Common myeloid progenitor, CD34-positive (primary cell): Measurements from ENCODE around the gene ELP5.

Experiments used
- CTCF ChIA-PET: fragments of 350-600 bp; sonication (Branson Sonifier 250); formaldehyde crosslinking; loops from one replicate; lab custom pipeline; 2021; ENCODE audit warnings: antibody characterized with exemption; lab: Charles Lee
- POLR2A ChIA-PET: fragments of 350-600 bp; sonication (Branson Sonifier 250); formaldehyde crosslinking; loops from one replicate; lab custom pipeline; 2021; ENCODE audit warnings: antibody characterized with exemption; lab: Charles Lee
- DNase-seq, 3 donors: peaks; one replicate each; pipeline versions ENCODE4 v3.0.0 to v3.0.0-alpha.2; 2013
- H3K27ac ChIP-seq, 2 experiments: 1 replicate in 1 of 2; 2 replicates in 1 of 2; pipeline ENCODE4 v1.7.0; 2013; ENCODE audit warnings: inconsistent platforms in 2 of 2, low read length in 2 of 2, mild to moderate bottlenecking in 2 of 2, low read depth in 1 of 2, moderate library complexity in 1 of 2; ENCODE audit not compliant: severe bottlenecking in 2 of 2, insufficient read depth in 1 of 2, poor library complexity in 1 of 2
- H3K27me3 ChIP-seq, 5 experiments: replicated peaks in 2 of 5; 1 replicate in 3 of 5; 2 replicates in 2 of 5; pipeline versions ENCODE4 v1.6.1 to v1.7.0; 2013; ENCODE audit warnings: low read length in 4 of 5, mild to moderate bottlenecking in 2 of 5, moderate library complexity in 2 of 5, inconsistent platforms in 1 of 5; ENCODE audit not compliant: insufficient read depth in 5 of 5, control insufficient read depth in 4 of 5
- H3K36me3 ChIP-seq, 4 experiments: 1 replicate in 2 of 4; 2 replicates in 2 of 4; pipeline versions ENCODE4 v1.6.1 to v1.7.0; 2013; ENCODE audit warnings: low read length in 3 of 4, control low read depth in 1 of 4, mild to moderate bottlenecking in 1 of 4; ENCODE audit not compliant: control insufficient read depth in 4 of 4, insufficient read depth in 4 of 4
- H3K4me1 ChIP-seq, 4 experiments: 1 replicate in 3 of 4; 2 replicates in 1 of 4; pipeline versions ENCODE4 v1.6.1 to v1.7.1; 2013; ENCODE audit warnings: low read length in 3 of 4, mild to moderate bottlenecking in 3 of 4, control low read depth in 1 of 4, inconsistent platforms in 1 of 4, moderate library complexity in 1 of 4; ENCODE audit not compliant: control insufficient read depth in 4 of 4, insufficient read depth in 4 of 4; ENCODE audit errors: control extremely low read depth in 1 of 4
- H3K4me3 ChIP-seq, 7 experiments: 1 replicate in 4 of 7; 2 replicates in 3 of 7; pipeline versions ENCODE4 v1.5.1 to v1.7.0; 2013; ENCODE audit warnings: mild to moderate bottlenecking in 7 of 7, low read length in 6 of 7, moderate library complexity in 6 of 7, inconsistent platforms in 2 of 7, low read depth in 2 of 7, control low read depth in 1 of 7; ENCODE audit not compliant: insufficient read depth in 4 of 7, control insufficient read depth in 1 of 7; ENCODE audit errors: extremely low read depth in 1 of 7
- H3K9me3 ChIP-seq, 5 experiments: 1 replicate in 4 of 5; 2 replicates in 1 of 5; pipeline versions ENCODE4 v1.6.1 to v1.7.1; 2013; ENCODE audit warnings: low read length in 4 of 5, mild to moderate bottlenecking in 2 of 5, inconsistent platforms in 1 of 5, low read depth in 1 of 5, moderate library complexity in 1 of 5; ENCODE audit not compliant: control insufficient read depth in 4 of 5, insufficient read depth in 2 of 5; ENCODE audit errors: control extremely low read depth in 1 of 5
- WGBS: methylation state at CpG from one replicate; pipeline ENCODE4 v1.1.5; 2013; ENCODE audit not compliant: insufficient coverage; 5-methylcytosine and 5-hydroxymethylcytosine counted together

The ELP5 gene

DNA sequence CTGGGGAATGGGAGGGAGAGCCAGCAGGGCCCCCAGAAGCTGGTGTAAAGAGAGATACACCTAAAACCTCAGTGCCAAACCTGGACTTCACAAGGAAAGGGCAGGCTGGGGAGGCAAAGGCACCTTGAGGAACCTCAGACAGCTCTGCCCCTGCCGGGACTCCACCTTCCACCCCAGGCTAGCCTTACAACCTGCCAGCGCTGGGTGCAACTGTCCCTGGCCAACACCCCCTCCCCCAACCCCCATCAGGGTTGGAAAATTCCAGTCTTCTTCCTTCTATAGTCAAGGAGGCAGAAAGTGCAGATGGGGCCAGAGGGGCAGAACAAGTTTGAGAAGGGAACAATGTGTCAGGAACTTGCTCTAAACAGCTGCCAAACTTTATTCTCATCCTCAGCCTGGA is 40.2 kb downstream of the ELP5 start:
- whole genome bisulfite sequencing = 83% methylated on average over 1 of the region's 2 CpGs
- H3K27me3 ChIP-seq = peaks cover 0 to 43% (median 14%) of the 10 kb centered on the region in 5 experiments
- no peaks in the 10 kb centered on the region for H3K36me3 ChIP-seq
- H3K4me3 ChIP-seq = no peak overlapping the region
- DNase-seq = no peak
- CTCF ChIA-PET = interaction anchor here (3.1 to 4.6 kb wide), 2 partner anchors 9 to 72 kb away, joined by 7 to 45 read pairs; partner anchors contain the start of genes ACADVL, DLG4 and SLC2A4
- H3K4me1 ChIP-seq = peaks cover 0 to 27% (median 25%) of the 10 kb centered on the region in 4 experiments
- no peaks in the 10 kb centered on the region for H3K9me3 ChIP-seq
- POLR2A ChIA-PET = no interaction called here
- H3K27ac ChIP-seq = no peak overlapping the region

DNA sequence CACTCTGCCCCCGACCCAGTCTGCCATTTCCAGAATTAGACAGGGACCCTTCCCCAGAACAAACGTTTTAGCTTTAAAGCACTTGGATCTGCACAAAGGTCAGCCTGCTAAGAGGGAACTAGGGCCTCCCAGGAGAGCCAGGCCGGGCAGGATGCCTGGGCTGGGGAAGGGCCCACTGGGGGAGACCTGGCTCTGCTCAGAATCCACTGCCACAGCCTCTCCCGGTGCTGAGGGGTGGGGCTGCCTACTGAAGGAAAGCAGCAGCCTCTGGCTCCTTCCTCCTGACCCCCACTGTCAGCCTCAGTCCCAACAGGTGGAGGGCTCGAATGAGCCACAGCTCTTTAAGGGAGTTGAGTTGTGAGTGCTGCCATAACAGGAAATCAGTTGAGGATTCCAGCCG is 40.7 kb downstream of the ELP5 start:
- ChIA-PET CTCF (interaction anchor here (3.1 to 4.6 kb wide), 2 partner anchors 10 to 73 kb away, joined by 7 to 45 read pairs; partner anchors contain the start of genes ACADVL, DLG4 and SLC2A4), POLR2A (no interaction called here)
- Histone ChIP-seq H3K27ac (no peak overlapping the region), H3K36me3 (no peaks in the 10 kb centered on the region), H3K9me3 (no peaks in the 10 kb centered on the region), H3K4me1 (peaks cover 0 to 26% (median 24%) of the 10 kb centered on the region in 4 experiments), H3K4me3 (no peak overlapping the region), H3K27me3 (peaks cover 0 to 43% (median 14%) of the 10 kb centered on the region in 5 experiments)
- DNase-seq = no peak
- WGBS = 44% methylated on average over 5 of the region's 6 CpGs

DNA sequence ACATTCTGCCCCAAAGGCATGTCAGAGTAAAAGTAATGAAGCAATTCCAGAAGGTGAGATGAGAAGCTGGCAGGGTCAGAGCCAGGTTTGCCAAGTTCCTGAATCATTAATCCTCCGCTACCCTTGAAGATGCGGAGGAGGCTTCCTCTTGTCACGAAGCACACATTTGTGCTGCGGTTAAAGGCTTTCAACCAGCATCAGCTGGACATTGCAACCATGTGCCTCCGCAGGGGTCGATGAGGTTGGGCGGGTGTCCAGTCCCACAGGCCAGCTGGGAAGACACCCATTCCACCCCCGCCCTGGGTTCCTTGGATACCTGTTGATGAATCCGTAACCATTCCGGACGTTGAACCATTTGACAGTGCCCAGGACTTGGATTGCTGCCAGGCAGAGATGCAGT is 41.1 kb downstream of the ELP5 start:
- Histone ChIP-seq H3K4me3 (no peak overlapping the region), H3K4me1 (peaks cover 0 to 26% (median 24%) of the 10 kb centered on the region in 4 experiments), H3K36me3 (no peaks in the 10 kb centered on the region), H3K27me3 (peaks cover 0 to 43% (median 14%) of the 10 kb centered on the region in 5 experiments), H3K9me3 (no peaks in the 10 kb centered on the region), H3K27ac (no peak overlapping the region)
- CTCF ChIA-PET = interaction anchor here (3.1 to 4.6 kb wide), 2 partner anchors 10 to 73 kb away, joined by 7 to 45 read pairs; partner anchors contain the start of genes ACADVL, DLG4 and SLC2A4
- POLR2A ChIA-PET = no interaction called here
- no peak for DNase-seq
- 100% methylated on average over 9 of the region's 11 CpGs for WGBS

DNA sequence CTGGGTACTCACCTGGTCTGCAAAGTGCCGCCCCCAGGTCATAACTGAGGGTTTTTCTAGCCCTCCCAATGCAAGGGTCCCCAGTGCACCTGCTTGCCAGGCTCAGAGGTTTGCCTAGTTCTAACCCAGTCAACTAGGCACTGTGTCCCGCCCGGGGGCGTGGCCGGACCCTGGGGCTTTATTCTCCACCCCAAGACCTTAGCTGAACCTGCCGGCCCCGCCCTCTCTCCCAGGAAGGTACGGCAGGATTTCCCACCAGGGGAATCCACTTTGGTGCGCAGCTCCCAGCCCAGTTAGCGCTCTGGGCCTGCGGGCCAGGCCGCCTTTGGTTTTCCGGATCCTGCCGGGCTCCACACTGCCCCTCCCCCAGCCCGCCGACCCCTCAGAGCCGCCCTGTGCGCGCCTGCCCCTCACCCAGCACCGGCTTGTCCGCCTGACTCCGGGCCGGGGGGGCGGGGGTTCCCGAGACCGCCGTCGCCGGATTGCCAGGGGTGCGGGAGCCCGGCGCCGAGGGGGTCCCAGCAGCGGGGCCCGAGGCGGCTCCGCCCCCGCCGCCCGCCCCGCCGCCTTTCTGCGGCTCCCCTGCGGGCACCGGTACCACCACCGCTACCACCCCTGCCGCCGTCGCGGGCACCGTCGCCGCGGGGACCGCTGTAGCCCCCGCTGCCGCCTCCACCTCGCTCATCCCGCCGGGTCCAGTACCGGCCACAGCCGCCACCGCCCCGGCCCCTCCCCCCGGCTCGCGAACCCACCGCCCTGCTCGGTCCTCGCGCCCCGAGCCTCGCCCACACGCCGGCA is 42.0 kb downstream of the ELP5 start:
- H3K27ac ChIP-seq = no peak overlapping the region
- WGBS = 6% methylated on average over 47 of the region's 75 CpGs
- H3K9me3 ChIP-seq = no peaks in the 10 kb centered on the region
- ChIA-PET CTCF (interaction anchor here (3.1 to 4.6 kb wide), 2 partner anchors 11 to 74 kb away, joined by 7 to 45 read pairs; partner anchors contain the start of genes ACADVL, DLG4 and SLC2A4), POLR2A (no interaction called here)
- peak overlapping the region in 5 of 7 experiments; percentile 23 to 64 (median 40) for H3K4me3 ChIP-seq
- peaks cover 0 to 26% (median 24%) of the 10 kb centered on the region in 4 experiments for H3K4me1 ChIP-seq
- H3K36me3 ChIP-seq = no peaks in the 10 kb centered on the region
- peaks cover 0 to 43% (median 14%) of the 10 kb centered on the region in 5 experiments for H3K27me3 ChIP-seq
- DNase-seq = no peak

DNA sequence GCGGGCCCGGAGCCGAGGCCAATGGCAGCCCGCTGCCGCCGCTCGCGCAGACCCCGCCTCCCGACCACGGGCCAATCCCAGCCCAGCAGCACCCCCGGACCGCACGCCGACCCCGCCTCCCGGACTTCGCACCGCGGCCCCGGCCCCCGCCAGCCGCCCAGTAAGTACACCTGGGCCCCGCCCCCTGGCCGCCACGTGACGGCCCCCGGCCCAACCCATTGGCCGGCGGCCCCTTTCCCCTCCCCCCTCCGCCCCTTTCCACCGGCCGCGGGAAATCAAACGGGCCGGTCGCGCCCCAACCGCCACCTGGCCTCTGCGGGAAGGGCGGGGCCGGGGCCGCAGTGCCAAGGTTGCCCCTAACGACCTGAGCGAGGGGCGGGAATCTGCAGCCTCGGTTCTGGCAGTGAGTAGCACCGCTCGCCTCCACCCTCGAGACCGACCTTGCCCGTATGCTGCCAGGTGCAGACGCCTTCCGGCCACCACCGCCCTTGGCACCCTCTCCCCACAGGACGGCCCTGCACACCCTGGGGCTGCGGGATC is 42.7 kb downstream of the ELP5 start, which contains the start of gene YBX2:
YBX2 (minus strand) TSS at position 26 of the 540 bp plus-strand sequence. CDS start 139 bp downstream, outside the sequence.
- no peaks in the 10 kb centered on the region for H3K9me3 ChIP-seq
- DNase-seq = peak; percentile 69 to 83 (median 73)
- H3K4me3 ChIP-seq = peak within 1 kb of the TSS in 6 of 7 experiments; percentile 23 to 70 (median 52)
- peaks cover 0 to 26% (median 24%) of the 10 kb centered on the region in 4 experiments for H3K4me1 ChIP-seq
- H3K36me3 ChIP-seq = no peaks in the 10 kb centered on the region
- H3K27ac ChIP-seq = no peak within 1 kb of the TSS
- ChIA-PET CTCF (no interaction called here), POLR2A (no interaction called here)
- 1% methylated on average over 23 of the region's 57 CpGs for WGBS
- peaks cover 0 to 43% (median 14%) of the 10 kb centered on the region in 5 experiments for H3K27me3 ChIP-seq

DNA sequence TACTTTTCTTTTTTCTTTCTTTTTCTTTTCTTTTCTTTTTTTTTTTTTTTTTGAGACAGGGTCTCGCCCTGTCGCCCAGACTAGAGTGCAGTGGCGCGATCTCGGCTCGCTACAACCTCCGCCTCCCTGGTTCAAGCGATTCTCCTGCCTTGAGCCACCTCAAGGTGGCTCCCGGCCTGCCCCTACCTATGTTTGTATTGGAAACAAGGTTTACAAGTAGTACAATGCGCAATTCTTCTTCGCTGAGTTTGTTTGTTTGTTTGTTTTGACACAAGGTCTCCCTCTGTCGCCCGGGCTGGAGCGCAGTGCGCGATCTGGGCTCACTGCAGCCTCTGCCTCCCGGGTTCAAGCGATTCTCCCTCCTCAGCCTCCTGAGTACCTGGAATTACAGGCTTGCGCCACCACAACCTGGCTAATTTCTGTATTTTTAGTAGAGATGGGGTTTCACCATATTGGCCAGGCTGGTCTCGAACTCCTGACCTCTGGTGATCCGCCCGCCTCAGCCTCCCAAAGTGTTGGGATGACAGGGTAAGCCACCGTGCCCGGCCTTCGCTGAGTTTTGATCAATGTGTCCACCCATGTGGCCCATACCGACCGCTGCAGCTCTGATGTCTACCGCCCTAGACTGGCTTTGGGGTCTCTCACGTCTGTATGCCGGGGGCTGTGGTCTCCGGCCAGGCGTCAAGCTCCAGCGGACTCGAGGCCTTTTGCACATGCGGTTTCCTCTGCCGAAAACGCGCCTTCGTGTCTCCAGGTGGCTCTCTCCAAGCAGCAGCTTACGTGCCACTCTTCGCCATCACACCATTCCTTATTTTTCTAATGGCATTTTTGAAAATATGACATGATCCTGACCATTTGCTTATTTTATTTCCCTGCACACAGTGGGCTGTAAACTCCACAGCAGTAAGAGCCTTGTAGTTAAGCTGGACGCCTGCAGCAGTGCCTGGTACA is 43.5 kb downstream of the ELP5 start:
- peak in 2 of 3 donors; percentile 14 to 30 for DNase-seq
- ChIA-PET POLR2A (interaction anchor here (1.1 kb wide), 1 partner anchor 15 kb away, joined by 5 read pairs; no protein-coding TSS in a partner anchor), CTCF (interaction anchor here (0.8 to 4.4 kb wide), 16 partner anchors 9 to 250 kb away, joined by 3 to 65 read pairs (median 6); partner anchors contain the start of genes ACADVL, DLG4 and SLC2A4)
- Histone ChIP-seq H3K4me1 (peaks cover 0 to 26% (median 24%) of the 10 kb centered on the region in 4 experiments), H3K36me3 (no peaks in the 10 kb centered on the region), H3K27ac (no peak overlapping the region), H3K9me3 (no peaks in the 10 kb centered on the region), H3K4me3 (peak overlapping the region in 5 of 7 experiments; percentile 42 to 70 (median 53)), H3K27me3 (peaks cover 0 to 43% (median 14%) of the 10 kb centered on the region in 5 experiments)
- WGBS = 60% methylated on average over 28 of the region's 42 CpGs
